Stimulated activated naive CD8-positive, alpha-beta T cell treated with anti-CD3 and anti-CD28 coated beads, Interleukin-15, Interleukin-2, amounts not matched to agents 100 U/mL and 50 U/mL, for 24 hours (primary cell): ENCODE measurements around the gene HEMGN.
A peak's percentile ranks its signal among the peaks of the same experiment; 100 is the strongest.

ENCODE experiments used
- ATAC-seq: fragments of 150-1000 bp; cut with Tn5 transposase; one replicate; pipeline ENCODE4 v1.10.0; 2021
- DNase-seq: peaks from one replicate; pipeline ENCODE4 v3.0.0; 2021

Gene HEMGN

GRCh38 chr9:97928986-97929604 is 8.9 kb downstream of the HEMGN start:
- ATAC-seq: no peak

GRCh38 chr9:97925497-97926334 is 12.3 kb downstream of the HEMGN start:
- ATAC-seq (no peak), DNase-seq (no peak)

More at GRCh38 chr9:97928986-97929604, 8.9 kb downstream of the HEMGN start:
- DNase-seq: no peak

GRCh38 chr9:97924386-97924785 is 13.6 kb downstream of the HEMGN start:
- no peak for ATAC-seq
- DNase-seq: no peak

GRCh38 chr9:97923529-97924108 is 14.4 kb downstream of the HEMGN start:
- DNase-seq (peak; percentile 75), ATAC-seq (peak; percentile 37)

- ATAC-seq: peak; percentile 86
- peak; percentile 99 for DNase-seq
Observed at GRCh38 chr9:97921959-97922724, 15.8 kb downstream of the HEMGN start, which contains the start of gene TRMO. Gene TRMO (minus strand): TSS chr9:97922500. CDS start chr9:97922493, 7 bp downstream.

- ATAC-seq: no peak
- DNase-seq: no peak
Observed at GRCh38 chr9:97919217-97919813, 18.7 kb downstream of the HEMGN start.

GRCh38 chr9:97918611-97919010 is 19.4 kb downstream of the HEMGN start:
- no peak for DNase-seq
- no peak for ATAC-seq

GRCh38 chr9:97911970-97912369 is 26.0 kb downstream of the HEMGN start:
- DNase-seq (no peak), ATAC-seq (no peak)

GRCh38 chr9:97911528-97911927 is 26.4 kb downstream of the HEMGN start:
- ATAC-seq (no peak), DNase-seq (no peak)

GRCh38 chr9:97910357-97910756 is 27.6 kb downstream of the HEMGN start:
- DNase-seq (no peak), ATAC-seq (no peak)

- DNase-seq: no peak
- no peak for ATAC-seq
Observed at GRCh38 chr9:97908705-97909104, 29.3 kb downstream of the HEMGN start.

GRCh38 chr9:97907632-97908031 is 30.3 kb downstream of the HEMGN start:
- DNase-seq: no peak
- ATAC-seq: no peak

GRCh38 chr9:97907046-97907445 is 30.9 kb downstream of the HEMGN start:
- ATAC-seq: no peak

GRCh38 chr9:97906236-97906831 is 31.6 kb downstream of the HEMGN start:
- ATAC-seq: no peak
- DNase-seq: no peak

More at GRCh38 chr9:97907046-97907445, 30.9 kb downstream of the HEMGN start:
- no peak for DNase-seq

- ATAC-seq: peak; percentile 81
- no peak for DNase-seq
Observed at GRCh38 chr9:97905228-97905627, 32.7 kb downstream of the HEMGN start.

- peak; percentile 62 for ATAC-seq
- peak; percentile 32 for DNase-seq
Observed at GRCh38 chr9:97904725-97905124, 33.2 kb downstream of the HEMGN start.

GRCh38 chr9:97903177-97903576 is 34.8 kb downstream of the HEMGN start:
- peak; percentile 21 for ATAC-seq

GRCh38 chr9:97900738-97901565 is 37.0 kb downstream of the HEMGN start:
- DNase-seq (no peak), ATAC-seq (no peak)

More at GRCh38 chr9:97903177-97903576, 34.8 kb downstream of the HEMGN start:
- DNase-seq: no peak

GRCh38 chr9:97900103-97900737 is 37.8 kb downstream of the HEMGN start:
- DNase-seq: no peak
- ATAC-seq: no peak
